Fibroblast of lung (primary cell): ENCODE results near the gene PPP1R7. TPM values are rescaled to one million over a fixed set of nuclear protein-coding genes. Genes with fewer than 3 reads are reported as not detected.

Experiments
- DNase-seq, 2 donors: peaks; one replicate each; pipeline versions ENCODE4 v3.0.0 to v3.0.0-alpha.2; 2010; ENCODE audit warnings: low read depth in 2 of 2
- H2AFZ ChIP-seq: 2 replicates; pipeline ENCODE4 v1.5.1; 2012; ENCODE audit warnings: low read length, control low read depth, inconsistent platforms
- H3K27ac ChIP-seq: 2 replicates; pipeline ENCODE4 v1.5.1; 2011; ENCODE audit warnings: low read length, control low read depth; ENCODE audit not compliant: insufficient read depth
- H3K27me3 ChIP-seq: 2 replicates; pipeline ENCODE4 v1.5.1; 2011; ENCODE audit warnings: mild to moderate bottlenecking, low read length; ENCODE audit not compliant: control insufficient read depth, insufficient read depth
- H3K36me3 ChIP-seq: 2 replicates; pipeline ENCODE4 v1.5.1; 2011; ENCODE audit warnings: low read length; ENCODE audit not compliant: control insufficient read depth, insufficient read depth
- H3K4me1 ChIP-seq: 2 replicates; pipeline ENCODE4 v1.5.1; 2011; ENCODE audit warnings: low read length; ENCODE audit not compliant: control insufficient read depth, insufficient read depth; ENCODE audit errors: extremely low read depth
- H3K4me2 ChIP-seq: 2 replicates; pipeline ENCODE4 v1.5.1; 2011; ENCODE audit warnings: low read length, control low read depth; ENCODE audit not compliant: insufficient read depth; ENCODE audit errors: extremely low read depth
- H3K4me3 ChIP-seq, 4 experiments: fragments of 200-600 bp in 1 of 4; sonication (generic) in 1 of 4; replicated peaks in 1 of 4; 2 replicates each; pipeline ENCODE4 v1.5.1; 2011 to 2016; ENCODE audit warnings: low read length in 4 of 4, low read depth in 3 of 4, mild to moderate bottlenecking in 3 of 4, control low read depth in 2 of 4, inconsistent platforms in 1 of 4, mixed read lengths in 1 of 4; ENCODE audit not compliant: insufficient read depth in 1 of 4; ENCODE audit errors: control extremely low read depth in 1 of 4
- H3K79me2 ChIP-seq: 2 replicates; pipeline ENCODE4 v1.5.1; 2012; ENCODE audit warnings: mild to moderate bottlenecking, low read length, inconsistent platforms; ENCODE audit not compliant: control insufficient read depth, insufficient read depth
- H3K9ac ChIP-seq: 2 replicates; pipeline ENCODE4 v1.5.1; 2011; ENCODE audit warnings: mild to moderate bottlenecking, low read length, control low read depth; ENCODE audit not compliant: insufficient read depth
- H3K9me3 ChIP-seq: 2 replicates; pipeline ENCODE4 v1.5.1; 2012; ENCODE audit warnings: low read depth, low read length; ENCODE audit not compliant: control insufficient read depth, insufficient read depth
- H4K20me1 ChIP-seq: 2 replicates; pipeline ENCODE4 v1.5.1; 2011; ENCODE audit warnings: low read length; ENCODE audit not compliant: control insufficient read depth, insufficient read depth; ENCODE audit errors: extremely low read depth
- CTCF ChIP-seq, 2 donors: IDR thresholded peaks in 1 of 2; conservative IDR thresholded peaks in 1 of 2; 1 replicate in 1 of 2; 2 replicates in 1 of 2; pipeline ENCODE4 v1.5.1; 2011 to 2012; ENCODE audit warnings: low read length in 2 of 2, control low read depth in 1 of 2, inconsistent platforms in 1 of 2, low read depth in 1 of 2, mild to moderate bottlenecking in 1 of 2
- EZH2 ChIP-seq: IDR thresholded peaks from 2 replicates; pipeline ENCODE4 v1.5.1; 2012; ENCODE audit warnings: low read length, control low read depth, mild to moderate bottlenecking; ENCODE audit errors: missing control alignments
- polyA plus RNA-seq, 2 donors: library from polyadenylated mRNA; depleted of rRNA in 1 of 2; stranded (reverse) in 1 of 2; unstranded in 1 of 2; fragments of >200 nt; gene quantifications; 2 replicates each; pipeline ENCODE4 v1.2.1, GENCODE V29; 2011 to 2012; ENCODE audit warnings: missing spikeins in 1 of 2
- total RNA-seq: library from RNA; depleted of rRNA; stranded (reverse); fragments of >200 nt; gene quantifications from 2 replicates; pipeline ENCODE4 v1.2.1, GENCODE V29; 2014

PPP1R7 gene
- total and polyA plus RNA-seq, 2 donors (not counting 1 experiment from before 2014, with no cell fraction given) = 70.7 to 141 TPM

DNA sequence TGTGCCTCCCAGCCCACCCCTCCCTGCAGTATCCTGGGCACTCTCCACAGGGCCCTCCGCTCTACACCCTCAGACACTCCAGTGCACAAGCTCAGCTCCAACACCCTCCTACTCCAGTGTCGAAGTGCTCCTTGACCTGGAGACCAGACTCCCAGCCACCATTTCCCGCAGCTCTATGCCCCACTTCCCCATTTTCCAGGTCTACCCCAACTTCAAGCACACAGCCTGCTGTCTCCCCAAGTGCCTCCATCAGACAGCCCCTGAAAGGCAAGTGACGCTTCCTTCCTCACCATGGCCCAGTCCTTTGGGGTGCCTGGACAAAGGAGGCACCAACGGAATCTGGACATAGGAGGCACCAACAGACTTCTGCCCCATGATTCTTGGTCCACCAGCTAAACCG is 8.2 kb upstream of the PPP1R7 start:
- TF ChIP-seq EZH2 = no peak
- TF ChIP-seq CTCF (conservative IDR thresholded peaks at IDR 0.05 in 1 of 2, IDR thresholded peaks at IDR 0.05 in 1 of 2; ENCODE audit: low read depth in 1 of 2, low read length in 2 of 2) = no peak

DNA sequence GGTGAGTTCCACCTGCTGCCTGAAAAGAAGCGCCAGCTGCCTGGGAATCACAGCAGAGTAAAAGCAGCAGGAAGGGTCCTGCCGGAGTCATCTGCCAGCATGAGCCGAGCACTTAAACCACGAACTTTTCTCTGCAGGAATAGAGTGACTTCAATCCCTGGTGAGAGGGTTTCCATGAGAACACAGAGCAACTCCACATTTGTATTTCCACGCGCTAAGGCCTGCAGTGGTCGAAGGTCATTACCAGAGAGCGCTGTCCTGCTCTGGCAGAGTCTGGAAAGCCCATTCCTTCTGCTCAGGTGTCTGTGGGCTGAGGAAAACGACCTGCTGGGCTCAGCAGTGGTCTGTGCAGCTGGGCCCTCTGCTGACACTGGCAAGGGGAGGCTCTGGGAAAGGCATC is 7.7 kb upstream of the PPP1R7 start:
- no peak overlapping the region for H3K4me2 ChIP-seq

More for the DNA sequence above, 8.2 kb upstream of the PPP1R7 start:
- Histone ChIP-seq H3K4me2 (no peak overlapping the region), H3K9ac (no peak overlapping the region), H3K4me1 (no peaks in the 10 kb centered on the region), H3K4me3 (no peak overlapping the region), H3K79me2 (no peaks in the 10 kb centered on the region), H4K20me1 (no peaks in the 10 kb centered on the region), H3K27me3 (no peaks in the 10 kb centered on the region), H3K9me3 (no peaks in the 10 kb centered on the region), H2AFZ (no peak overlapping the region), H3K36me3 (no peaks in the 10 kb centered on the region), H3K27ac (no peak overlapping the region)
- no peak for DNase-seq

GRCh38 chr2:241146286-241146685 is 4.0 kb upstream of the PPP1R7 start:
- TF ChIP-seq CTCF (conservative IDR thresholded peaks at IDR 0.05 in 1 of 2, IDR thresholded peaks at IDR 0.05 in 1 of 2; ENCODE audit: low read depth in 1 of 2, low read length in 2 of 2) (no peak), EZH2 (no peak)
- DNase-seq = no peak

More for the DNA sequence above, 7.7 kb upstream of the PPP1R7 start:
- no peaks in the 10 kb centered on the region for H3K36me3 ChIP-seq
- H3K4me1 ChIP-seq = no peaks in the 10 kb centered on the region
- H3K79me2 ChIP-seq = no peaks in the 10 kb centered on the region
- H3K27me3 ChIP-seq = no peaks in the 10 kb centered on the region
- H3K27ac ChIP-seq = no peak overlapping the region
- H3K9me3 ChIP-seq = no peaks in the 10 kb centered on the region
- no peak overlapping the region for H3K9ac ChIP-seq
- H3K4me3 ChIP-seq = no peak overlapping the region
- DNase-seq = no peak
- H4K20me1 ChIP-seq = no peaks in the 10 kb centered on the region
- no peak overlapping the region for H2AFZ ChIP-seq
- TF ChIP-seq EZH2 (no peak), CTCF (conservative IDR thresholded peaks at IDR 0.05 in 1 of 2, IDR thresholded peaks at IDR 0.05 in 1 of 2; ENCODE audit: low read depth in 1 of 2, low read length in 2 of 2) (no peak)

More at GRCh38 chr2:241146286-241146685, 4.0 kb upstream of the PPP1R7 start:
- Histone ChIP-seq H3K79me2 (peaks cover 7% of the 10 kb centered on the region), H3K4me3 (no peak overlapping the region), H3K4me1 (peaks cover 7% of the 10 kb centered on the region), H2AFZ (no peak overlapping the region), H3K27me3 (no peaks in the 10 kb centered on the region), H3K4me2 (no peak overlapping the region), H3K9me3 (no peaks in the 10 kb centered on the region), H3K36me3 (no peaks in the 10 kb centered on the region), H3K9ac (no peak overlapping the region), H3K27ac (no peak overlapping the region), H4K20me1 (no peaks in the 10 kb centered on the region)
